Erythroblast (primary cell): Measurements from ENCODE around the gene TGFBI.
"Not testable (repeated sequence)": the region's sequence is repeated elsewhere in the genome, so short reads cannot be mapped to it uniquely, and the experiment has no call there.

Experiments used
- DNase-seq, 2 experiments: peaks; one replicate each; lab custom pipeline; 2025; lab: John Stamatoyannopoulos, UW
- GATA1 ChIP-seq: IDR thresholded peaks from 2 replicates; pipeline ENCODE4 v1.6.1; 2011; ENCODE audit warnings: low read depth, mild to moderate bottlenecking, control low read depth, low read length, moderate library complexity
- POLR2A ChIP-seq: IDR thresholded peaks from 2 replicates; pipeline ENCODE4 v1.6.1; 2011; ENCODE audit warnings: mild to moderate bottlenecking, low read length

The TGFBI gene

GRCh38 chr5:136039202-136039601, 10.4 kb downstream of the TGFBI start:
- DNase-seq = no peak
- TF ChIP-seq GATA1 = no peak
- TF ChIP-seq POLR2A = no peak

- DNase-seq = no peak
- TF ChIP-seq POLR2A (no peak), GATA1 (no peak)
Measured at GRCh38 chr5:136040746-136041415, 12.1 kb downstream of the TGFBI start.

DNA sequence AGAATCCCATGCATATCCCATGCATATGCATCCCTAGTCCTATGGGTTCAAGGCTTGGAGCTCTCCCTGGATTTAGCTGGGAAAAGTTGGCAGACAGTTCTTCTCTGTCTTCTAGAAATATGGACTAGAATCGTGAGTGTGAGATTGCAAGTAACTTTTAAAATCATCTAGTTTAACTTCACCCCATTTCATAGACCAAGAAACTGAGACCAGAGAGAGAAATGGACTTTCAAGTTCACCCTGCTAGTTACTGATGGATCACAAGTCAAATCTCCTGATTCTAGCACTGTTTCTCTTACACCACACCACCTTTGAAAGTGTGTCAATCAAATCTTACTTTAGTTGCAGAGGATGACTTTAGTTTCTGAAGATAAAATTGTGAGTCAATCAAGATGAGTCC, 13.4 kb downstream of the TGFBI start:
- DNase-seq = no peak
- TF ChIP-seq GATA1 = no peak
- no peak for TF ChIP-seq POLR2A

DNA sequence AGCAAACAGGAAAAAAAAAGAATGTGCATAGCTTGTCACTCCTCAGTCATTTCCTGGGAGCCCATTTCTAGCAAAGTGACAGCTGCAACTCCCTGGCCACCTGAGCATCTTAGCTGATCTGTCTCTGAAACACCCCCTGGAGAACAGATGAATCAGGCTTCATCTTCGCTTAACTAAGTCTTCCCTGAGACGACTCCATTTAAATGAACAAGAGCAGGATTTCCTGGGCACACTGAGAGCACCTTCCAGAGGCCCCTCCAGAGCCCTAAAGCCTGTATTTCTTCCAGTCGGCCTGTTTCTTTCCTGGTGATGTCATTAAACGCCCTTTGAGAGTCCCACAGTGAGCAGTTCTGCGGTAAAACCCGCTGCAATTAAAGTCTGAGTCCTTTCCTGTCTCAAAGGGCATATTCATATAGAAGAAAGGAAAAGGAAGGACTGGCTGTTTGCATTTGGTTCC, 13.9 kb downstream of the TGFBI start:
- TF ChIP-seq GATA1 (no peak), POLR2A (no peak)
- no peak for DNase-seq

DNA sequence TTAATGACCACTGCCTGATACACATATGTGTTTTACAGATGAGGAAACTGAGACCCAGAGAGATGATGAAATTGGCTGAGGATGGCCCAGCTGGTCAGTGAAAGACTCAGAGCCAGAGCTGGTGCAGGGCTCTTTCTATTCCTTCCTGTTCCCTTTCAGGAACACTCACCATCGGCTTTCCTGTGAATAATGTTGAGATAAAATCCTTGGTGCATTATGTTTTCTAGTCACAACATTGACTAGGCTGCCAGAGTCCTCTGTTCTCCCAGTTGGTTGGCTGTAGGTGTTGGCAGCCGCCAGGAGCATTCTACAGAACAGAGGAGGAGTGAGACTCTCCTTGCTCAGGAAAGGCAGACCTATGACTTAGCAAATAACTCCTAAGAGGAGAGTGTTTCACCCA, 14.8 kb downstream of the TGFBI start:
- TF ChIP-seq GATA1 (no peak), POLR2A (no peak)
- no peak for DNase-seq

- TF ChIP-seq GATA1 (no peak), POLR2A (no peak)
- DNase-seq = no peak
Measured at GRCh38 chr5:136043968-136044610, 15.3 kb downstream of the TGFBI start.

- not testable (repeated sequence) for DNase-seq
Measured at GRCh38 chr5:136045026-136045425, 16.2 kb downstream of the TGFBI start.

- DNase-seq = no peak
Measured at GRCh38 chr5:136046246-136046645, 17.5 kb downstream of the TGFBI start.

DNA sequence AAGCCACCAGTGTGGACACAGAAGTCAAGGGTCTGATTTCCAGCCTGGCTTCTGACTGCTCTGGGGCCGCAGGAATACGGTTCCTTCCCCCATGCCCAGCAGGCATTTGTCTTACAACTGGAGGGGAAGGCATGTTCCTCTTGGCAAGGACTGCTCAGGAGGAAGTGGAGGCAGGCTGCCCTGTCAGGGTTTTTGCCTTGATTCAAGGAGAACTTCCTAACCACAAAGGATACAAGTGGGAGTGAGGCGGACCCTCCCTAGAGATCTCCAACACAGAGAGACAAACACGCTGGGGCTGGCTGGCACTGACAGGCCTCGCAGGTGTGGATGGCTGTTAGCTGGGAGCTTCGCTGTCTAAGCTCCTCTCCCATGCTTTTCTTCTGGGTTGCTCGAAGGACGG, 19.1 kb downstream of the TGFBI start:
- TF ChIP-seq POLR2A = no peak
- no peak for TF ChIP-seq GATA1
- no peak for DNase-seq

More at GRCh38 chr5:136046246-136046645, 17.5 kb downstream of the TGFBI start:
- TF ChIP-seq POLR2A = no peak
- no peak for TF ChIP-seq GATA1

- TF ChIP-seq GATA1 (no peak), POLR2A (no peak)
Measured at GRCh38 chr5:136048966-136049365, 20.2 kb downstream of the TGFBI start.

DNA sequence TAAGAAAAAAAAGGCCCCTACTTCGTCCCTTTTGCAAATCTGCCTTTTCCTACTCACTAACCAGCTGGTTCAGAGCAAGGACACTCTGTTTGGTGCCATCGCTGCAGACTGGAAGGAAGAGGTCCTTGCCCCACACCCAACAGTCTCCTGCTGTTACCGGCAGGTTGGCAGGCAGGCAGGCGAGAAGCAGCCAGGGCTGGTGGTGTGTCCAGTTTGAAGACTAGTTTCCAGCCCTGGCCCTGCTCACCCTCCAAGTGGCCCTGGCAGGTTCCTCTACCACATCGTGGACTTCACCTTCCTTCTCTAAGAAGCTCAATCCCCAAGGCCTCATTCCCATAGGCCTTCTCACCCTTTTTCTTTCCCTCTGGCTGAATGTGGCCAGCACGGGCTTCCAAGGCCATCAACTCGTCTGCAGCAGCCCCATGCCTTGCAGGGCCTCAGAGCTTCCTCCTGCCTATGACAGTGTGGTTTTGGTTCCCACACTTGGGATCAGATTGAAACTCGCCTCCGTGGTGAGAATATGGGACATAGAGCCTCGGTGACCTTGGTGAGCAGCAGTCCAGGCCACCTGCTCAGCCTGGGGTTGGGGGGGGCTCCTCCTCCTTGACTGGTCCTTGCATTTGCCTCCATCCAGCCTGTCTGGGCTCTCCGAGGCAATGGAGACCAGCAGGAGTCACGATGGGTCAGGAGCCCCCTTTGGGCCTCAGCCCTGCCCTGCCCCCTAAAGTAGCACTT, 22.9 kb downstream of the TGFBI start:
- TF ChIP-seq GATA1 (no peak), POLR2A (no peak)
- no peak for DNase-seq

More at GRCh38 chr5:136048966-136049365, 20.2 kb downstream of the TGFBI start:
- DNase-seq = no peak

GRCh38 chr5:136052692-136053335, 24.0 kb downstream of the TGFBI start:
- TF ChIP-seq POLR2A (no peak), GATA1 (no peak)
- DNase-seq = no peak

GRCh38 chr5:136053336-136054141, 24.8 kb downstream of the TGFBI start:
- DNase-seq = no peak

More at GRCh38 chr5:136053336-136054141, 24.8 kb downstream of the TGFBI start:
- TF ChIP-seq GATA1 (no peak), POLR2A (no peak)
